K562 (cell line): ENCODE measurements around the gene FAM83D. TPM values are rescaled to one million over a fixed set of nuclear protein-coding genes. Genes with fewer than 3 reads are reported as not detected.

ENCODE experiments used
- ATAC-seq: fragments of 200-7000 bp; cut with Tn5 transposase; 3 replicates; pipeline ENCODE4 v1.9.1; 2020; ENCODE audit warnings: moderate library complexity
- BruUV-seq: library from RNA; stranded (reverse); fragments of 400-500 nt; replicated peaks from 2 replicates; lab custom pipeline; 2021; lab: Mats Ljungman, UMichigan
- CTCF ChIA-PET: fragments of 300-600 bp; formaldehyde crosslinking; extraction: SDS; loops from one replicate; lab custom pipeline; 2021; ENCODE audit warnings: low intra/inter-chr PET ratio; lab: Yijun Ruan, JAX
- POLR2A ChIA-PET: fragments of 300-600, 350-650 bp; sonication (Branson Sonifier 250); formaldehyde crosslinking; extraction: SDS; loops from one replicate; lab custom pipeline; 2021; ENCODE audit warnings: antibody characterized with exemption, inconsistent platforms; lab: Yijun Ruan, JAX
- DNase-seq, 4 experiments: peaks; one replicate each; pipeline versions ENCODE4 v3.0.0 to v3.0.0-alpha.2; 2011 to 2018; ENCODE audit warnings: low spot score in 3 of 4, mixed read lengths in 3 of 4; ENCODE audit errors: extremely low read depth in 1 of 4
- FAIRE-seq: peaks from 2 replicates; lab custom pipeline; 2011; peaks lifted over from hg19 to GRCh38; lab: Jason Lieb, UNC
- H2AFZ ChIP-seq: 2 replicates; pipeline ENCODE4 v1.6.0; 2011; ENCODE audit warnings: low read depth, low read length, control low read depth, inconsistent platforms
- H3K27ac ChIP-seq: fragments of 200-600 bp; 3 replicates; pipeline ENCODE4 v1.8.0; 2011; ENCODE audit warnings: low read depth, mild to moderate bottlenecking, control low read depth, inconsistent platforms, low read length, moderate library complexity, mixed read lengths; ENCODE audit errors: extremely low read depth
- H3K27me3 ChIP-seq, 2 experiments: fragments of 300-600 bp in 1 of 2; 2 replicates in 1 of 2; 3 replicates in 1 of 2; pipeline versions ENCODE4 v1.6.0 to v1.8.0; 2011; ENCODE audit warnings: inconsistent platforms in 2 of 2, low read length in 2 of 2, mild to moderate bottlenecking in 1 of 2, mixed read lengths in 1 of 2, moderate library complexity in 1 of 2; ENCODE audit not compliant: control insufficient read depth in 2 of 2, insufficient read depth in 2 of 2
- H3K36me3 ChIP-seq: fragments of 300-600 bp; 3 replicates; pipeline ENCODE4 v1.8.0; 2011; ENCODE audit warnings: mild to moderate bottlenecking, low read length, inconsistent platforms; ENCODE audit not compliant: control insufficient read depth, insufficient read depth
- H3K4me1 ChIP-seq, 2 experiments: fragments of 200-600 bp in 1 of 2; replicated peaks in 1 of 2; 2 replicates in 1 of 2; 3 replicates in 1 of 2; pipeline versions ENCODE4 v1.5.1 to v1.8.0; 2011; ENCODE audit warnings: inconsistent platforms in 2 of 2, low read length in 2 of 2, mild to moderate bottlenecking in 1 of 2, mixed read lengths in 1 of 2, moderate library complexity in 1 of 2; ENCODE audit not compliant: control insufficient read depth in 2 of 2, insufficient read depth in 2 of 2
- H3K4me2 ChIP-seq: 2 replicates; pipeline ENCODE4 v1.6.1; 2011; ENCODE audit warnings: low read length, control low read depth, inconsistent platforms, mixed read lengths; ENCODE audit not compliant: insufficient read depth
- H3K4me3 ChIP-seq: fragments of 200-600 bp; sonication (generic), shearing (Covaris generic); 2 replicates; pipeline ENCODE4 v1.5.1; 2016; ENCODE audit warnings: control low read depth, inconsistent platforms
- H3K79me2 ChIP-seq: fragments of 200-600 bp; 3 replicates; pipeline ENCODE4 v1.8.0; 2011; ENCODE audit warnings: low read length, inconsistent platforms; ENCODE audit not compliant: control insufficient read depth, insufficient read depth
- H3K9ac ChIP-seq, 2 experiments: 2 replicates each; pipeline versions ENCODE4 v1.6.0 to v1.6.1; 2011; ENCODE audit warnings: low read depth in 2 of 2, low read length in 2 of 2, control low read depth in 1 of 2, inconsistent platforms in 1 of 2, mild to moderate bottlenecking in 1 of 2, mixed read lengths in 1 of 2; ENCODE audit not compliant: insufficient read depth in 1 of 2
- H3K9me1 ChIP-seq: one replicate; pipeline ENCODE4 v1.6.0; 2011; ENCODE audit warnings: inconsistent platforms, mild to moderate bottlenecking, low read length, moderate library complexity; ENCODE audit not compliant: control insufficient read depth, insufficient read depth
- H3K9me3 ChIP-seq: replicated peaks from 2 replicates; pipeline ENCODE4 v1.5.1; 2011; ENCODE audit warnings: low read depth, low read length, inconsistent platforms; ENCODE audit not compliant: control insufficient read depth, insufficient read depth
- H4K20me1 ChIP-seq: replicated peaks from 2 replicates; pipeline ENCODE4 v1.6.1; 2011; ENCODE audit warnings: low read length, inconsistent platforms, mixed read lengths; ENCODE audit not compliant: control insufficient read depth, insufficient read depth
- BHLHE40 ChIP-seq: IDR thresholded peaks from 2 replicates; pipeline ENCODE4 v1.6.1; 2011; ENCODE audit warnings: low read length, improper control_type of control experiment
- CEBPG ChIP-seq, 3 experiments: fragments of 200-800 bp in 1 of 3; sonication (Bioruptor generic) in 1 of 3; sonication (generic) in 1 of 3; formaldehyde crosslinking in 1 of 3; IDR thresholded peaks in 2 of 3; conservative IDR thresholded peaks in 1 of 3; 2 replicates each; pipeline versions ENCODE4 v1.6.1 to v1.8.0; 2016 to 2022; ENCODE audit warnings: missing compliant biosample characterization in 2 of 3, missing genetic modification characterization in 2 of 3, mild to moderate bottlenecking in 1 of 3, missing genetic modification reagents in 1 of 3
- KAT2B ChIP-seq: IDR thresholded peaks from one replicate; pipeline ENCODE4 v1.6.1; 2012; ENCODE audit warnings: low read depth, mild to moderate bottlenecking, control low read depth, inconsistent platforms, low read length, moderate library complexity
- NCOR1 ChIP-seq: fragments of 450-650 bp; IDR thresholded peaks from 2 replicates; pipeline ENCODE4 v1.6.1; 2016; ENCODE audit warnings: mild to moderate bottlenecking, moderate library complexity
- NONO ChIP-seq, 2 experiments: fragments of 200-400 bp in 1 of 2; fragments of 450-650 bp in 1 of 2; formaldehyde crosslinking in 1 of 2; IDR thresholded peaks; 2 replicates each; pipeline ENCODE4 v1.6.1; 2017; ENCODE audit warnings: low read depth in 2 of 2, mild to moderate bottlenecking in 2 of 2, moderate library complexity in 2 of 2, low read length in 1 of 2
- PHF20 ChIP-seq: fragments of 450-650 bp; IDR thresholded peaks from 2 replicates; pipeline ENCODE4 v1.6.1; 2018; ENCODE audit not compliant: partially characterized antibody
- SIX5 ChIP-seq, 2 experiments: IDR thresholded peaks; 2 replicates each; pipeline ENCODE4 v1.6.1; 2011; ENCODE audit warnings: low read length in 2 of 2, borderline replicate concordance in 1 of 2, low read depth in 1 of 2, mild to moderate bottlenecking in 1 of 2, moderate library complexity in 1 of 2; ENCODE audit not compliant: insufficient read depth in 1 of 2
- TEAD1 ChIP-seq, 2 experiments: fragments of 450-650 bp in 1 of 2; sonication (generic) in 1 of 2; formaldehyde crosslinking; IDR thresholded peaks; 2 replicates each; pipeline versions ENCODE4 v1.4.0 to v1.8.0; 2020 to 2022; ENCODE audit warnings: mild to moderate bottlenecking in 2 of 2, missing genetic modification reagents in 1 of 2
- ZC3H4 ChIP-seq: sonication (generic); formaldehyde crosslinking; IDR thresholded peaks from 2 replicates; pipeline ENCODE4 v1.9.0; 2021; ENCODE audit warnings: missing genetic modification reagents, borderline replicate concordance
- ZNF133 ChIP-seq: fragments of 250-450 bp; sonication (Bioruptor Pico); IDR thresholded peaks from 2 replicates; pipeline ENCODE4 v1.4.0; 2020; ENCODE audit warnings: mild to moderate bottlenecking
- WGBS: fragments of 100-300 bp; shearing (Covaris generic); methylation state at CpG from one replicate; pipeline ENCODE4 v1.1.6; 2016; ENCODE audit warnings: low coverage, mixed read lengths; ENCODE audit not compliant: insufficient coverage; ENCODE audit errors: missing lambda C conversion rate; 5-methylcytosine and 5-hydroxymethylcytosine counted together
- in situ Hi-C: fragments of 300-500 bp; cut with MboI; formaldehyde crosslinking; loops from 4 replicates; pipeline ENCODE4 v1.15.0; 2018; ENCODE audit warnings: inconsistent platforms, mixed read lengths
- intact Hi-C: fragments of 100-400 bp; cut with micrococcal nuclease; formaldehyde crosslinking; loops from 2 replicates; pipeline ENCODE4 v1.14.2; 2022
- polyA plus RNA-seq, 8 experiments: library from polyadenylated mRNA; depleted of rRNA in 4 of 8; stranded (reverse) in 5 of 8; unstranded in 3 of 8; fragments of >200 nt; fragmentation: Nextera tagmentation in 2 of 8; fragmentation: Illumina TruSeq in 1 of 8; extraction: Ambion mirVana in 2 of 8; extraction: Trizol in 1 of 8; gene quantifications; 2 replicates each; pipeline versions ENCODE4 v1.2.1 to v1.2.3, GENCODE V29; 2011 to 2014; ENCODE audit warnings: inconsistent platforms in 1 of 8, missing spikeins in 1 of 8
- total RNA-seq, 7 experiments: library from RNA; depleted of rRNA in 6 of 7; stranded (reverse); fragments of >200 nt in 6 of 7; fragmentation: Illumina TruSeq in 2 of 7; extraction: Trizol in 2 of 7; gene quantifications; 2 replicates each; pipeline versions ENCODE4 v1.2.1 to v1.2.3, GENCODE V29; 2011 to 2021; ENCODE audit warnings: low replicate concordance in 1 of 7
- TF ChIP-seq, protein P1 (sequence below), 2 experiments: IDR thresholded peaks in 1 of 2; conservative IDR thresholded peaks in 1 of 2; 2 replicates each; pipeline ENCODE4 v1.6.1; 2016; ENCODE audit warnings: low read depth in 2 of 2, mild to moderate bottlenecking in 1 of 2, missing compliant biosample characterization in 1 of 2, missing genetic modification characterization in 1 of 2, moderate library complexity in 1 of 2

Gene FAM83D
- total and polyA plus RNA-seq, 9 of the 15 experiments (the other 6 are each of a cell fraction or from before 2014, with no cell fraction given), result 8.2 to 66.1 (median 43.5) TPM

DNA sequence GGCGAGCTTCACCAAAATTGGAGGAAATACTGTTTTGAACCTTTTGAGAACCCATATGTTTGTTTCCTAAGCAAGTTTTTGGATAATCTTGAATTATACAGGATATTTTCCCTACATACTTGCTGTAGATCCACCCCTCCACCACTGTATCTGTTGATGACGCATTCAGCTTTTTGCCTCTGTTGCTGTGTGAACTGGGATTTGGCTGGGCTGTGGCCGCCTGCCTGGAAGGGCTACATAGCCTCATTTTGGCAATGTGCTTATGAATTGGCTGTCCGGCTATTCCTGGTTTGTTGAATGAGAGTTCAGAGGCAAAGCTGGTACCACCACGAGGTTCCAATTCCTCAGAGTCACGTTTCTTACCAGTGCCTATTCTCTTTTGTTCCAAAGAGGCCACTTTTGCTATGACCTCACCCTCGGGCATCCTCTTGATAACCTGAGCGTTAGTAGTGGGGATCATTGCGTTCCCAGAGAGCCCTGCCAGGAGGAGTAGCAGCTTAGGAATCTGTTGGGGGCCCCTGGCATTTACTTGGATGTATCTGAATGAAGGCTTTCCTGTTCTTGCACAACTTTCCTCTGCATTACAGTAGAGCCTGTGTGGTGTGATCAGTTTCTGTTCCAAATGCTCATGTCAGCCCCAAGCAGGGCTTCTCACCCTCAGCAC, 6.4 kb downstream of the FAM83D start (continued):
- TF ChIP-seq, protein P1, sequence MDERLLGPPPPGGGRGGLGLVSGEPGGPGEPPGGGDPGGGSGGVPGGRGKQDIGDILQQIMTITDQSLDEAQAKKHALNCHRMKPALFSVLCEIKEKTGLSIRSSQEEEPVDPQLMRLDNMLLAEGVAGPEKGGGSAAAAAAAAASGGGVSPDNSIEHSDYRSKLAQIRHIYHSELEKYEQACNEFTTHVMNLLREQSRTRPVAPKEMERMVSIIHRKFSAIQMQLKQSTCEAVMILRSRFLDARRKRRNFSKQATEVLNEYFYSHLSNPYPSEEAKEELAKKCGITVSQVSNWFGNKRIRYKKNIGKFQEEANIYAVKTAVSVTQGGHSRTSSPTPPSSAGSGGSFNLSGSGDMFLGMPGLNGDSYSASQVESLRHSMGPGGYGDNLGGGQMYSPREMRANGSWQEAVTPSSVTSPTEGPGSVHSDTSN (CRISPR knock-in tag; IDR thresholded peaks at IDR 0.05; ENCODE audit: low read depth), result no peak
- TF ChIP-seq, protein P1 (tag; conservative IDR thresholded peaks at IDR 0.05; ENCODE audit: low read depth), result no peak
- TF ChIP-seq SIX5 (IDR thresholded peaks at IDR 0.05; ENCODE audit: borderline replicate concordance in 1 of 2, insufficient read depth in 1 of 2, low read depth in 1 of 2, low read length in 2 of 2) (no peak), CEBPG (CRISPR knock-in tag; IDR thresholded peaks at IDR 0.05) (no peak), CEBPG (tag; conservative IDR thresholded peaks at IDR 0.05 in 1 of 2, IDR thresholded peaks at IDR 0.05 in 1 of 2) (0 out of 4 replicates have a peak, but pooled peaks of 1 of the 2 experiments have one; percentile 18)

DNA sequence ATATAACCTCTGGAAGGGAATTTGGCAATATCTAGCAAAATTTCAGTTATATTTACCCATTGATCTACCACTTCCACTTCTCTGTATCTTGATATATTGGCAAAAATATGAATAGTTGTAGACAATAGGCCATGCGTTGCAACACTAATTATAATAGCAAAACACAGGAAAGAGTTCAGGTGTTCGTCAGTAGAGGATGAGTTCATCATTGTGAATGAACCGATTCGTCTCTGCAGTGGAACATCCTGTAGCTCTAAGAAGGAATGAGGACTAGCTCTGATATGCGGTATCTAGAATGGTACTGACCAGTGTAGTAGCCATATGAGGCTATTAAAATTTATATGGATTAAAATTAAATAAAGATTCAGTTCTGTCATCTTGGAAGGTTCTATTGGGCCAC, 8.3 kb downstream of the FAM83D start:
- Histone ChIP-seq H3K27me3 (no peaks in the 10 kb centered on the region), H3K27ac (no peak overlapping the region), H3K4me2 (no peak overlapping the region), H3K79me2 (peaks cover 100% of the 10 kb centered on the region), H2AFZ (no peak overlapping the region), H3K36me3 (peaks cover 98% of the 10 kb centered on the region), H3K9me1 (peaks cover 14% of the 10 kb centered on the region), H3K4me1 (peaks cover 5 to 48% of the 10 kb centered on the region in 2 experiments; a peak in 3 of 5 replicates), H3K9ac (no peak overlapping the region), H3K9me3 (no peaks in the 10 kb centered on the region), H4K20me1 (peaks cover 50% of the 10 kb centered on the region), H3K4me3 (no peak overlapping the region)
- ATAC-seq (no peak), FAIRE-seq (no peak), DNase-seq (no peak)
- ChIA-PET CTCF (no interaction called here), POLR2A (interaction anchor here (1.2 kb wide), 1 partner anchor 27 kb away, joined by 6 read pairs; the partner anchor contains the start of gene DHX35)
- 87% methylated on average over 5 of the region's 5 CpGs for WGBS
- intact Hi-C loops, result no loop called here
- in situ Hi-C loops, result loop anchor here (5.0 kb wide), 1 partner anchor 103 kb away; no protein-coding TSS in a partner anchor
- BruUV-seq, result no TSS peak
- TF ChIP-seq NONO (IDR thresholded peaks at IDR 0.05; ENCODE audit: low read depth in 2 of 2, low read length in 1 of 2) (no peak), SIX5 (IDR thresholded peaks at IDR 0.05; ENCODE audit: borderline replicate concordance in 1 of 2, insufficient read depth in 1 of 2, low read depth in 1 of 2, low read length in 2 of 2) (no peak), ZNF133 (no peak), PHF20 (no peak), KAT2B (no peak), NCOR1 (no peak), TEAD1 (CRISPR knock-in tag; IDR thresholded peaks at IDR 0.05) (no peak), BHLHE40 (no peak), ZC3H4 (no peak)
